DMS 273 (cell line): ENCODE measurements around the gene EIF1AD.
"Not testable (repeated sequence)": the region's sequence is repeated elsewhere in the genome, so short reads cannot be mapped to it uniquely, and the experiment has no call there.

Source experiments
- DNase-seq: peaks from one replicate; lab custom pipeline; 2025; ENCODE audit not compliant: unreplicated experiment; lab: John Stamatoyannopoulos, UW

Gene EIF1AD

DNA sequence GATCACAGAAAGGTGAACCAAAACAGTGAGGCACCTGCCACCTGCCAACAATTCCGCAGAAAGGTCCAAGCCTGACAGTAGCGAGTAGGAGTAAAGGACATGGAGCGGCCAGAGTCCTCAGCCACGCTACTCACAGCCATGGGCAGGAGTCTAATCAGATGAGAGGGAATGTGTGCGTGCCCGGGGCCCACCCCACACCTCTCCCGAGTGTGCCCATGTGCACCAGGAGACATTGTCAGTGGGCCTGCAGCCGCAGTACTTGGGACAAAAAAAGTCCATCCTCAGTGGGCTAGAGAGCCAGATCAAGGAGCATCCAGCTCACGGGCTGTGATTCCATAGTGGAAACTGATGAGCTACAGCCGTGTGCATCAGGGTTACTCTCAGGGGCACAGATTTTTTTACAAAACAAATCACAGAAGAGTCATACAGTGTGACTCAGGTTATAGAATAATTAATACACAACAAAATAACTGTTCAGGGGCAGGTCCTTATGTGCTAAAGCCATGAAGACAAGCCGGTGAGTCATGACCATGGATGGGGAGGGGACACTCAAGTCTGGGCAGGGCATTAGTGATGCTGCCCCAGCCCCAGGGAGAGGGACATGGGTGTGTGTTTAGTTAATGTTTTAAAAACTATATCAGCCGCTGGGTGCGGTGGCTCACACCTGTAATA is 28.4 kb downstream of the EIF1AD start:
- DNase-seq: no peak

DNA sequence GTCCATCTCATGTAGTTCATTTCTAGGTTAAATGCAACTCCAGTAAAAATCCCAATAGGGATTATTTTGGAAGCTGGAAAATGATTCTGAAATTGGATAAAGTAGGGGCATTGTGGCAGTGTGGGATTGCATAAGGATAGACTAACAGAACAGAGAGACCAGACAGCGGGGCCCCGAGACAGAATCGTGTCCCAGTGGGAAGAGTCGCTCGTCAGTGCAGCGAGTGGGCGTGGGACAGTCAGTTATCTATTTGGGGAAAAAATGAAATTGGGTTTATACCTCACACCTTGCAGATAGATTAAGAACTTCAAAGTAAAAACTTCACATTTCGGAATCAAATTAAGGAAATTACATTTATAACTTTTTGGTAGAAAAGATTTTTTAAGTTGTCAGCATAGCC is 29.8 kb downstream of the EIF1AD start:
- DNase-seq: no peak

DNA sequence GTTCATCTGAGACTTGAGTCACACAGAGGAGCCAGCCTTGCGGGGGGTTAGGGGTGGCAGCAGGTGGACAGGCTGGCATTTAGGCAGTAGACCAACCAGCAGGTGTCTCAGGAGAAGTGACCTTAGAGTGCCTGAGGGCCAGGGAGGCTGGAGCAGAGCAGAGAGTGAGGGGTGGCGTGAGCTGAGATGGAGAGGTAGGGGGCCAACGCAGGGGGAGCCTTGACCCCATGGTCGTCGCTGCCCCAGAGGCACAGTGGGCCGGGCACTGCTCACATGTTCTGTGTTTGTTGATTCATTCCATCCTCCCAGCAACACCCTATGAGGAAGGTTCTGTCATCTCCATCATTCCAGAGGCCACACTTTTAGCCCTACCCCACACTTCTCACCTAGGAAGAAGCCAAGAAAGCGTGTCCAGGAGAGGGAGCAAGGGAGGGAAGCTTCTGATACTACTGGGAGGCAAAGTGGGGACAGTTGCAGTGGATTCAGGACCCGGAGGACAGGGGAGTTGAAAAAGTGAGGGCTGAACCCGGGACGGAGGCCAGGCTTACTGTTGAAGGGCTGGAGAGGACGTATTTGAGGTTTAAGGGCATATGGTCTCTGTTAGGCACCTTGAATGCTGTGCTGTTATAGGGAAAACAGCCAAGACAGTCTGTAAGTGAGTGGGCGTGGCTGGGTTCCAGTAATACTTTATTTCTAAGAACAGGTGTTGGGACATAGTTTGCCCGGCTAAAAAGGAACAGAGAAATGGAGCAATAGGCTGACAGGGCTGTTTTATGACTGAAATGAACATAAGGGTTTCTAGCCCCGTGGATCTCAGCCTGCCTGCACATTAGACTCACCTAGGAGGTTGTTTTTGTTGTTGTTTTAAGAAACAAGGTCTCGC is 33.1 kb downstream of the EIF1AD start:
- DNase-seq: no peak

DNA sequence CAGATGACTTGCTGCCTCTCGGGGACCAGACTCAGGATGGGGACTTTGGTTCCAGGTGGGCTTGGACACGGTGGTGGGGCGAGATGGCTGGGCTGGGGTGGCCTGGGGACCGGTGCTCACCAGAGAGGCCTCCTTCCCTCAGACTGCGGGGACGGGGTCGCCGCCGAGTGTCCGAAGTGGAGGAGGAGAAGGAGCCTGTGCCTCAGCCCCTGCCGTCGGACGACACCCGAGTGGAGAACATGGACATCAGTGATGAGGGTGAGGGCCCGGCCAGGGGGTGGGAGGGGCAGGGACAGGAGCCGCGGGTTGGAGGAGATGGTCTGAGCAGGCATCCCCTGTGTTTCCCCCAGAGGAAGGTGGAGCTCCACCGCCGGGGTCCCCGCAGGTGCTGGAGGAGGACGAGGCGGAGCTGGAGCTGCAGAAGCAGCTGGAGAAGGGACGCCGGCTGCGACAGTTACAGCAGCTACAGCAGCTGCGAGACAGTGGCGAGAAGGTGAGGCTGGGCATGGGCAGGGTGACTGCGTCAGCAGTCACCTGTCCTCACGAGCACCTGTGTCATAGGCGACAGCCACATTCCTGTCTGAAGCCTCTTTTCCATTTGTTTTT is 34.5 kb downstream of the EIF1AD start:
- no peak for DNase-seq

DNA sequence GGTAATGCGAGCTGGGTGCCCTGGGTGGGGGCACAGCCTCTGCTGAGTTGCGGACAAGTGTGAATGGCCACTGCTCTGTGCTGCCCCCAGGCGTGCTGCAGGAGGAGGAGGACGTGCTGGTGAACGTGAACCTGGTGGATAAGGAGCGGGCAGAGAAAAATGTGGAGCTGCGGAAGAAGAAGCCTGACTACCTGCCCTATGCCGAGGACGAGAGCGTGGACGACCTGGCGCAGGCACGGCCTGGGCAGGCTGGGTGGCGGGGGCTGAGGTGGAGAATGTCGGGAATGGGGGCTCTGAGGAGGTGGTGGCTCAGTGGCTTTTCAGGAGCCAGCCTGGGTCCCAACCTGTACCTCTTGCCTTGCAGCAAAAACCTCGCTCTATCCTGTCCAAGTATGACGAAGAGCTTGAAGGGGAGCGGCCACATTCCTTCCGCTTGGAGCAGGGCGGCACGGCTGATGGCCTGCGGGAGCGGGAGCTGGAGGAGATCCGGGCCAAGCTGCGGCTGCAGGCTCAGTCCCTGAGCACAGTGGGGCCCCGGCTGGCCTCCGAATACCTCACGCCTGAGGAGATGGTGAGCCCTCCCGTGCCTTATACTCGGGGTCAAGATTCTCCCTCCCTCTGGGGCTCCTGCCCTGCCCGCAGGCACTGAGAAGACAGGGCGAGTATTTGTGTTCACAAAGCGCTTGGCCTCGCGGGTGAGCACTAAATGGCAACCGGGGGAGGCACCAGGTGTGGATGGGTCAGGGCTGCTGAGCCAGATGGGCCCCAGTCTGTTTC is 35.8 kb downstream of the EIF1AD start:
- peak; percentile 75 for DNase-seq

DNA sequence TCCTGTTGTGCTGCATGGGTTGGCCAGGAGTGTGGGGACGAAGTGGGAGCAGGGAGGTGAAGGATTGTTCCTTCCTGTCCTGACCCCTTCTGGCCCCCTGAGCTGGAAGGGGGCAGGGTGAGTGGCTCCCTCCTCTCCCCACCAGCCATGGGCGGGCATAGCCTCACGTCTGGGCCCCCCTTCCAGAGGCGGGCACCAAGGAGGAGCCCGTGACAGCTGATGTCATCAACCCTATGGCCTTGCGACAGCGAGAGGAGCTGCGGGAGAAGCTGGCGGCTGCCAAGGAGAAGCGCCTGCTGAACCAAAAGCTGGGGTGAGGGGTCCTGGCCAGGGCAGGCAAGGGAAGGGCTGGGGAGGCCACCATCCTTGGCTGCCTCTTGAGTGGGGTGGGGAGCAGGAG is 37.1 kb downstream of the EIF1AD start:
- DNase-seq: no peak

DNA sequence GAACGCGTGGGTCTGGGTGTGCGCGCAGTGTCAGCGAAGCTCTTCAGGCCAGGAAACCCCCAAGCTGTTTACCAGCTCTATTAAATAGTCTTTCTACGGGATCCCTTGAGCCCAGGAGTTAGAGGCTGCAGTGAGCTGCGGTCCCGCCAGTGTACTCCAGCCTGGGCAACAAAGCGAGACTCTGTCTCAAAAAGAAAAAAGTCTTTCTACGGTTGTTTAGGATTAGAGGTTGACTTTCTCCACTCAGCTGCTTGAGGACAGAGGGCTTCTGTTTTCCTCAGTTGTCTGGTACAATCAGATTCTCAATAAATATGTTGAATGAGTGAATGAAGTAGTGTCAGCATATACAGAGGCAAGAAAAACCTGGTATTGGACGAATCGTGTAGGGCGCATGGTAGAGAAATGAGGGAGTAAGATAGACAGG is 39.8 kb downstream of the EIF1AD start:
- no peak for DNase-seq

DNA sequence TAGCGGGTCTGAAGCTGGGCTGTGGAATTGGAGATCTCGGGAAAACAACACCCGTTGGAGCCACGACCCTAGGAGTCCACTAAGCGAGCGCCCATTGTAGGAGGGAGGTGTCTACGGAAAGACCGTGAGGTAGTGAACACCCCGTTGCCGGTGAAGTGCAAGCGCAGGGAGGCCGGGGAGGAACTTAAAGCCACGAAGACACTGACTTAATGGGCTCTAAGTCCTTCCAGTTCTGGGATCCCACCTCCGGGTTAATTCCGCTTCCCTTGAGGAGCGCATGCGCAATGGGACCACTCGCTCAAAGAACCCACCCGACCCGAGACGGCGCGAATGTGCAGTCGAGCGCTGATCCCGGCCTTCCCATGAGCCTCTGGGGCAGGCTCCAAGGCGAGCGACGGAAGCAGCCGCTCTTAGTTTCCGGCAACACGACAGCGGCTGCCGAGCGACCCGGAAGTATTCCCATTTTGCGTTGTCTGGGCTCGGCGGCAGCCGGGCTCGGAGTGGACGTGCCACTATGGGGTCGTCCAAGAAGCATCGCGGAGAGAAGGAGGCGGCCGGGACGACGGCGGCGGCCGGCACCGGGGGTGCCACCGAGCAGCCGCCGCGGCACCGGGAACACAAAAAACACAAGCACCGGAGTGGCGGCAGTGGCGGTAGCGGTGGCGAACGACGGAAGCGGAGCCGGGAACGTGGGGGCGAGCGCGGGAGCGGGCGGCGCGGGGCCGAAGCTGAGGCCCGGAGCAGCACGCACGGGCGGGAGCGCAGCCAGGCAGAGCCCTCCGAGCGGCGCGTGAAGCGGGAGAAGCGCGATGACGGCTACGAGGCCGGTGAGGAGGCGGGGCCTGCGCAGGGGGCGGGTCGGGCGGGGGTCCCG is 40.5 kb downstream of the EIF1AD start, which contains the start of gene SART1:
Gene SART1 (plus strand): TSS at position 468 of the 874 bp plus-strand sequence. CDS start 47 bp downstream, at position 515.
- DNase-seq: peak; percentile 98

DNA sequence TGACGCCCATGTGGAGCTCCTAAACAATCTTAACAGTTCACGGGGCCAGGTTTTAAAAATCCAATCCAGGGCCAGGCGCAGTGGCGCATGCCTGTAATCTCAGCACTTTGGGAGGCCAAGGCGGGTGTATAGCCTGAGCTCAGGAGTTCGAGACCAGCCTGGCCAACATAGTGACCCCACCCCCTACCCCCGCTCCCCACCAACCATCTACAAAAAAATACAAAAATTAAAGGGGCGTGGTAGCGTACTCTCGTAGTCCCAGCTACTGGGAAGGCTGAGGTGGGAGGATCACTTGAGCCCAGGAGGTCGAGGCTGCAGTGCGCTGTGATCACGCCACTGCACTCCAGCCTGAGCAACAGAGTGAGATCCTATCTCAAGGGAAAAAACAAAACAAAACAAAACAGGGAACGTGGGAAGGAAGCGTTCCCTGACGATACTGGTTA is 41.1 kb downstream of the EIF1AD start:
- no peak for DNase-seq

DNA sequence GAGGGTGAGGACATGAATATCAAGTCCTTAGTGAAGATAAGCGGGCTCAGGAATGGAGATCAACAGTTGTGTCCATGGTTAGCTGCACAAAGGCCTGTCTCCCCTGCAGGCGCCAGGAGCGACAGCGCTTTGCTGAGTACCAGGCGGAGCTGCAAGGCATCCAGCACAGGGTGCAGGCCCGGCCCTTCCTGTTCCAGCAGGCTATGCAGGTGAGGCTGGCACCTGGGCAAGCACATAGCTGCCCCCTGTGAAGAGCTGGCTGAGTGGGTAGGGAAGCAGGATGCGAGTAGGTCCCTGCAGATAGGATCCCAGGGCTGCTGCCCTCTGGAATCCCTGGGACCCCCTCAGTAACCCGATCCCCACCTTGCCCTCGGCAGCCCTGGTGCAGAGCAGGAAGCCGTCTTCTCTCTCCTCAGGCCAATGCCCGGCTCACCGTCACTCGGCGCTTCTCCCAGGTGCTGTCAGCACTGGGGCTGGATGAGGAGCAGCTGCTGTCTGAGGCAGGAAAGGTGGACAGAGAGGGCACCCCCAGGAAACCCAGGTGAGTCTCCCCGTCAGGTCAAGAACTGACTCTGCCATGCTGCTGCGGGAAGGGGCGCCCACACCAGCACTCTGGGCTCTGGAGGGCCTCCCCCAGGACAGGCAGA is 43.1 kb downstream of the EIF1AD start:
- DNase-seq: no peak

DNA sequence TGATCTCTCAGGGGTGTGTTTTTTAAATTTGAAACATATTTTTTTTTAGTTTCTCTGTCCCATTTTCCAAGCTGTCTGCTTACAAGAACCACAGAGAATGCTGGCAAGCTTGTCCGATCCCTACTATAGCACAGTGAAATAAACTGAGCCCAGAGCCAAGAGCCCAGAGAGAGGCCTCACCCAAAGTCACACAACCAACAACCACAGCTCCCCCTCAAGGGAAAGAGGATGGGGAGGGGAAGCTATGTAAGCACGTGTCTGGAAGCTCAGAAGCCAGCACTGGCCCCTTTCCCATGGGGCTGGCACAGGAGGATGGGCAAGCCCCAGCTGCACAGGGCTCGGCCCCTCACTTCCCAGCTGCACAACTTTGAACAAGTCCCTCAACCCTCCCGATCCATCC is 43.7 kb downstream of the EIF1AD start:
- peak; percentile 13 for DNase-seq

DNA sequence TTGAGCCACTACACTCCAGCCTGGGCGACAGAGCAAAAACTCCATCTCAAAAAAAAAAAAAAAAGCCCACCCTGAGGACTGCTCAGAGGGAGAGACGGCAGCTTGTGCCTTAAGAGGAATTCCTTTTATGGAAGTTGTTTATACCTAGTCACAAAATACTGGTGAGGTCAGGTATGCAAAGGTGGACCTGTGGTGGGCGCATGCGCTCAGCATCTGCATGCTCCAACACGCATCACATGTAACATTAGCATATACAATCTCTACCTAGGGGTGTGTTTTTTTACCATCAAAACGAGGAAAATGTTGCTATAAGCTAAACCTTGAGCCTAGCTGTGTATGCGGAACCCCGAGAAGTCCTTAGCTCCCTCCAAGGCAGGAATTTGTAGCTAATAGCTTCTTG is 47.2 kb downstream of the EIF1AD start:
- DNase-seq: no peak

DNA sequence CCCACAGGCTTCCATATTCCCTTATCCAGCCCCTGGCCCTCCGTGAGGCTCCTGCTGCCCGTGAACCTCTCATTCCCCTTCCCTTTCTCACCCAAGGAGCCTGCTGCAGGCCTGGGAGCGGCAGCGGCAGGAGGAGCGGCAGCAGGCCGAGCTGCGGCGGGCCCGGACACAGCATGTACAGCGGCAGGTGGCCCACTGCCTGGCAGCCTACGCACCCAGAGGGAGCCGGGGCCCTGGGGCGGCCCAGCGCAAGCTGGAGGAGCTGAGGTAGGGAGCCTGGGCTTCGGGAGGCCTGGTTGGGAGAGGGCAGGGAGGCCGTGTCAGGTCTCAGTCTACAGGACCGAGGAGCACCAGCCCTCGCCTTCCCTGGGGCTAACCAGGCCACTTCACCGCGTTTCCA is 48.5 kb downstream of the EIF1AD start:
- no peak for DNase-seq

DNA sequence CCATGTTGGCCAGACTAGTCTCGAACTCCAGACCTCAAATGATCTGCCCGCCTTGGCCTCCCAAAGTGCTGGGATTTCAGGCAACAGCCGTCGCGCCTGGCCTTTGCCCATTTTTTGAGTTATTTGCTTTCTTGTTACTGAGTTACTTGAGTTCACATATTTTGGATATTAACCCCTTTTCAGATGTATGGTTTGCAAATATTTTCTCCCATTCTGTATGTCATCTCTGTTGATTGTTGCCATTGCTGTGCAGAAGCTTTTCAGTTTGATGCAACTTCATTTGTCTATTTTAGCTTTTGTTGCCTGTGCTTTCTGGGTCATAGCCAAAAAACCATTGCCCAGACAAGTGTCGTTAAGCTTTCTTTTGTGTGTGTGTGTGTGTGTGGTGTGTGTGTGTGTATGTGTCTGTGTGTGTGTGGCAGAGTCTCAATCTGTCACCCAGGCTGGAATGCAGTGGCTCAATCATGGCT is 49.9 kb downstream of the EIF1AD start:
- DNase-seq: no peak

DNA sequence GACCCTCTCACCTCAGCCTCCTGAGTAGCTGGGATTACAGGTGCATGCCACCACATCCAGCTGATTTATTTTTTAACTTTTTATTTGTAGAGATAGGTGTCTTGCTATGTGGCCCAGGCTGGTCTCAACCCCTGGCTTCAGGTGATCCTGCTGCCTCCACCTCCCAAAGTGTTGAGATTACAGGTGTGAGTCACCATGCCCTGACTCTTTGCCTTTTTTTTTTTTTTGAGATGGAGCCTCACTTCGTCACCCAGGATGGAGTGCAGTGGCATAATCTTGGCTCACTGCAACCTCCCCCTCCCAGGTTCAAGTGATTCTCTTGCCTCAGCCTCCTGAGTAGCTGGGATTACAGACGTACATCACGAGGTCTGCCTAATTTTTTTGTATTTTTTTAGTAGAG is 50.3 kb downstream of the EIF1AD start:
- DNase-seq: not testable (repeated sequence)

DNA sequence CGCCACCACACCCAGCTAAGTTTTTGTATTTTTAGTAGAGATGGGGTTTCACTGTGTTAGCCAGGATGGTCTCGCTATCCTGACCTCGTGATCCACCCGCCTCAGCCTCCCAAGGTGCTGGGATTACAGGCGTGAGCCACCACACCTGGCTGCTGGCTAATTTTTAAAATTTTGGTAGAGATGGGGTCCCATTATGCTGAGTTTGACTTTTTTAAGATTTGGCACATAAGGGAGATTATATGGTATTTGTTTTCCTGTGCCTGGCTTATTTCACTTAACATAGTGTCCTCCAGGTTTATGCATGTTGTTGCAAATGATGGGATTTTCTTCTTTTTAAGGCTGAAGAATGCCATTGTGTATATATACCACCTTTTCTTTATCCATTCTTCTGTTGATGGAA is 51.2 kb downstream of the EIF1AD start:
- not testable (repeated sequence) for DNase-seq

DNA sequence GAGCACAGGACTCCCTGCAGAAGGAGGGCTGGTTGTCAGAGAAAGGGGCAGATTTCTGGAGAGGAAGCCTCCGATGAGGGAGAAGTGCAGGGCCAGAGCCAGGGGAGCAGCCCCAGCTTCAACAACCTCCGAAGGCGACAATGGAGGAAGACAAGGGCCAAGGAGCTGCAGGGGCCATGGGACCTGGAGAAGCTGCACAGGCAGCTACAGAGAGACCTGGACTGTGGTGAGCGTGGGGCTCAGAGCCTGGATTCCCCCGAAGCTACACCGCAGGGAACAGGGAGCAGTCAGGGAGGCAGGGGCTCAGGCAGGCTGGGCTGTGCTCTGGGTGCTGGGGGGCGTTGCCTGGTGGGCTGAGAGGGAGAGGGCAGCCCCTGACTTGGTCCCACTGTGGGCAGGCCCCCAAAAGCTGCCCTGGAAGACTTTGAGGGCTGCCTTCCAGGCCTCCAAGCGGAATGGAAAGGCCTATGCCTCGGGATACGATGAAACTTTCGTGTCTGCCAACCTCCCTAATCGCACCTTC is 54.3 kb downstream of the EIF1AD start:
- no peak for DNase-seq

DNA sequence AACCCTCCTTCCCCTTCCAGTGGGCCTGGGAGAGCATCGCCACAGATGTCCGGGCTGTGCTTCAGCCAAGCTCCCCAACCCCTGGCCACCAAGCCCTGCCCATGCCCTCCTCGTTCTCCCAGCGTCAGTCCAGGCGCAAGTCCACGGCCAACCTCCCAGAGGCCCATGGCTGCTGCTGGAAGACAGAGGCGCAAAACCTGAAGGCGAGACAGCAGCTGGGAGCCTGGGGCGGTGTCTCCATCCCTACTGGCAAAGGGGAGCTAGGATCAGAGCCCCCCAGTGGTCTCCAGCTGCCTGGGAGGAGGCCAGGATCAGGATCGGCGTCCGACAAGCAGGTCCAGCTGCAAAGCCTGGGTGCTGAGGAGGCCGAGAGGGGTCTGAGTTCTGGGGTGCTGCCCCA is 54.8 kb downstream of the EIF1AD start:
- no peak for DNase-seq

DNA sequence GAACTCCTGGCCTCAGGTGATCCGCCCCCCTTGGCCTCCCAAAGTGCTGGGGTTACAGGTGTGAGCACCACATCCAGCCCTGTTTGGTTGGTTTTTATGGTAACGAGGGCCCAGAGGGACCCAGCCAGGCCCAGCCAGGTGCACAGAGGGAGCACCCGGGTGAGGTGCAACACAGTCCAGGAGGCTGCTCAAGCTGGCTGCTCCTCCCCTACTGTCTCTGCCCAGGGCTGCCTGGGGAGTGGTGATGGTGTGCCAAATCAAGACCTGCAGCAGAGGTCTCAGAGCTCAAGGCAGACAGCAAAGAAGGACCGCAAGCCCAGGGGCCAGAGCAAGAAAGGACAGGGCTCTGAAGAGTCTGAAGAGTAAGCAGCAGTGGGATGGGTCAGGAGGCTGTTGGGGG is 55.3 kb downstream of the EIF1AD start:
- no peak for DNase-seq
